Spinal cord (tissue), 10 donors: ENCODE measurements around the gene TENM3. TPM values are rescaled to one million over a fixed set of nuclear protein-coding genes. Genes with fewer than 3 reads are reported as not detected.
A peak's percentile ranks its signal among the peaks of the same experiment; 100 is the strongest.

ENCODE experiments used
- DNase-seq, 6 donors: peaks; one replicate each; pipeline versions ENCODE4 v3.0.0 to v3.0.0-alpha.2; 2013 to 2015; ENCODE audit warnings: low spot score in 6 of 6, low read depth in 4 of 6
- H3K27ac ChIP-seq: one replicate; pipeline ENCODE4 v1.5.1; 2013; ENCODE audit warnings: low read depth, low read length, control low read depth
- H3K27me3 ChIP-seq: one replicate; pipeline ENCODE4 v1.6.1; 2013; ENCODE audit warnings: low read length; ENCODE audit not compliant: control insufficient read depth, insufficient read depth
- H3K36me3 ChIP-seq: one replicate; pipeline ENCODE4 v1.6.1; 2013; ENCODE audit warnings: low read length; ENCODE audit not compliant: control insufficient read depth, insufficient read depth
- H3K4me1 ChIP-seq: one replicate; pipeline ENCODE4 v1.6.1; 2013; ENCODE audit warnings: low read length; ENCODE audit not compliant: control insufficient read depth, insufficient read depth
- H3K4me3 ChIP-seq: one replicate; pipeline ENCODE4 v1.5.1; 2013; ENCODE audit warnings: low read depth, low read length, control low read depth
- H3K9me3 ChIP-seq: one replicate; pipeline ENCODE4 v1.6.1; 2013; ENCODE audit warnings: low read length; ENCODE audit not compliant: control insufficient read depth, insufficient read depth
- WGBS: methylation state at CpG from one replicate; pipeline ENCODE4 v1.1.5; 2013; ENCODE audit warnings: missing lambda C conversion rate; ENCODE audit not compliant: insufficient coverage; 5-methylcytosine and 5-hydroxymethylcytosine counted together
- polyA plus RNA-seq, 2 donors: library from polyadenylated mRNA; unstranded; fragments of 120-200 nt; gene quantifications; one replicate each; pipeline ENCODE4 v1.2.1, GENCODE V29; 2013; ENCODE audit not compliant: insufficient read length in 2 of 2
- total RNA-seq, 2 donors: library from RNA; depleted of rRNA in 1 of 2; stranded (reverse); fragments of 120-200 nt in 1 of 2; fragments of >200 nt in 1 of 2; gene quantifications; one replicate each; pipeline versions ENCODE4 v1.2.3 to v1.2.4, GENCODE V29; 2013 to 2014
- donor health status: healthy.

Gene TENM3
- total and polyA plus RNA-seq, 4 donors, result 25.8 to 57.5 (median 38.7) TPM

DNA sequence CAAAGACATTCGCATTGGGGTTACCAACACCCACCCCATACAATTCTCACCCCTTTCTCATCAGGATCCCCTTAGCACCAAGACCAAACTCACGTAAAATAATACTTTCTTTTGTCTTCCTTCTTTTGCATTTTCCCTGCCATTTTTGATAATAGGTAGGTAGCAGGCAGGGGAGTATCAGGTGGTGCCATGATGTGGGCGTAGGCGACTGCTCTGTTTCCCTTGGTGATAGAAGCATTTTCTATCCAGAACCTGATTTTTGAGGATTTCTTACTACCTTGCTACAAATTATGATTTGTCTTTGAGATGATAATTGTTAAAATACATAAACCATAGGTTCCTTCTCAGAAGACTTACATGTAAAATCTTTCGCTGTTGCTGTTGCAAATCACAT, 523.7 kb downstream of the TENM3 start:
- no peak for DNase-seq
- H3K27ac ChIP-seq, result no peak overlapping the region
- no peak overlapping the region for H3K4me3 ChIP-seq
- 80% methylated on average over 1 of the region's 5 CpGs for WGBS
- no peaks in the 10 kb centered on the region for H3K4me1 ChIP-seq
- H3K36me3 ChIP-seq, result no peaks in the 10 kb centered on the region
- no peaks in the 10 kb centered on the region for H3K9me3 ChIP-seq
- no peaks in the 10 kb centered on the region for H3K27me3 ChIP-seq

DNA sequence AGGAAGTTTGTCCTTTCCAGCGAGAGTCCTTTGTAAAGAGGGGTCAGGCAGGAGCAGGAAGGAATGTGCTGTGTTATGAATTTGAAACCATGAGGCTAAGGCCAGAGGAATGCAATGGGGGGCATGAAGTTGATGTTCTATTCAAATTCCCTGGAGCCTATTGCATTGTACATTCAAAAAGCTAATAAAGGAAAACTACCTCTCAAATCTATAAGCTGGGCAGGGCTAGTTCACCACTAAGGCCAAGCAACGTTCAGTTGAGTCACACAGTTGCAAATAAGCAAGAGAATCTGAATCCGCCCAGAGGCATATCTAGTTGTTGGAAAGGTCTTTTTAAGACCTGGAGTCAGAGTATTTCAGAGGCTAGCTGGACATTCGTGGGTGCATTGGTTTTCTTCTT, 525.6 kb downstream of the TENM3 start:
- DNase-seq, result no peak
- Histone ChIP-seq H3K9me3 (no peaks in the 10 kb centered on the region), H3K27me3 (no peaks in the 10 kb centered on the region), H3K27ac (no peak overlapping the region), H3K36me3 (no peaks in the 10 kb centered on the region), H3K4me3 (no peak overlapping the region), H3K4me1 (no peaks in the 10 kb centered on the region)
- WGBS, result 73% methylated on average over 4 of the region's 4 CpGs

DNA sequence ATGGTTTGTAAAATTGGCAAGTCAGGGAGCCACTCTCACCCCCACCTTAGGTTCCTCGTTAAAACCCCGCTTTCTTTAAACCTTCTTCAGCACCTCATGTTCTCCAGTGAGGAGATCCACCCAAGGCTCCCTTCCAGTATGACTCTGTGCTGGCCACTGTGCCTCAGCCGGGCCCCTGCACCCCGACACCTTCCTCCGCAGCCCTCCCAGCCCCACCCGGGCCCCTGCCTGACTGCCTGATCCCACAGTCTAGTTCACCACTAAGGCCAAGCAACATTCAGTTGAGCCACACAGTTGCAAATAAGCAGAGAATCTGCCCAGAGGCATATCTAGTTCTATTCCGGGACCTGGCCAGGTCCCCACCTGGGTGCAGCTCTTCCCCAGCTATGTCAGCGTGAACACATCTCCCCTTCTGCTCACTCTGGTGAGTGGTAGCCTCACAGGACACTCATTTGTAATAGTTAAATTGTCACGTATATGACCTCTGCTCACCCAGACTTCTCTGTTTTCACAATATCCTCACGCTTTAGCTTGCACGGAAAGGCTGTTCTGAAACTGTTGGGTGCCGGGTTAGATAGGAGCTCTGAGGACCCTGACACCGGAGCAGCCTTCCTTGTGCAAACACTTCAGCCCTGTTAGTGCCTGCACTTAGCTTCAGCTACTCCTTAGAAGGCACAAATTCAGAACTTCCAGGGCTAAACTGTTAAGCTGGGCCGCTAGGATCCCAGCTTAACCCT, 527.2 kb downstream of the TENM3 start:
- Histone ChIP-seq H3K4me1 (no peaks in the 10 kb centered on the region), H3K27ac (no peak overlapping the region), H3K4me3 (no peak overlapping the region), H3K36me3 (peaks cover 7% of the 10 kb centered on the region), H3K27me3 (no peaks in the 10 kb centered on the region), H3K9me3 (no peaks in the 10 kb centered on the region)
- WGBS, result 79% methylated on average over 11 of the region's 14 CpGs
- no peak for DNase-seq

DNA sequence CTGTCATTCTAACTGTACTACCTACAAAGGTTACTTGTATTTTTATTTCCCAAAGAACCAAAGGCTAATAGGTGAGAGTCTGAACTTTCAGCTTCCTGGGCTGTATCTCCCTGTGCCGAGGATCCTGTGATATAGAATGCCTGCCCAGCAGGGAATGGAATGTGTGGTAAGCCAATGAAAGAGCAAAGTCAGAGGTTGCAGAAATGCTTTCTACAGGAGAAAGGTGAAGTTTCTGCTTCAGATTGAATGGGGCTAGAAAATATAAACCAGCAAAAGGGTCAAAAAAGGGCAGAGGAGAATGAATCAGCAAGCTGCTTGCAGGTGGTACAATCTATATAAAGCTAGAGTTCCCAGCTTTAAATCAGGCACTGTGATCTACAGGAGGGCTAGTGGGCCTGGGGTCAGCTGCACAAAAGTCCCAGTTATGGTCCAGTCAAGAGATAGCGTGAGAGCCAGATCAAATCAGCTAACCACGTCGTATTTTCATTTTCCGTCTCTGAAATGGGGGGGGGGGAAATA, 527.9 kb downstream of the TENM3 start:
- no peaks in the 10 kb centered on the region for H3K27me3 ChIP-seq
- H3K27ac ChIP-seq, result no peak overlapping the region
- peaks cover 8% of the 10 kb centered on the region for H3K36me3 ChIP-seq
- no peaks in the 10 kb centered on the region for H3K9me3 ChIP-seq
- H3K4me3 ChIP-seq, result no peak overlapping the region
- 29% methylated on average over 1 of the region's 5 CpGs for WGBS
- DNase-seq, result no peak
- no peaks in the 10 kb centered on the region for H3K4me1 ChIP-seq

DNA sequence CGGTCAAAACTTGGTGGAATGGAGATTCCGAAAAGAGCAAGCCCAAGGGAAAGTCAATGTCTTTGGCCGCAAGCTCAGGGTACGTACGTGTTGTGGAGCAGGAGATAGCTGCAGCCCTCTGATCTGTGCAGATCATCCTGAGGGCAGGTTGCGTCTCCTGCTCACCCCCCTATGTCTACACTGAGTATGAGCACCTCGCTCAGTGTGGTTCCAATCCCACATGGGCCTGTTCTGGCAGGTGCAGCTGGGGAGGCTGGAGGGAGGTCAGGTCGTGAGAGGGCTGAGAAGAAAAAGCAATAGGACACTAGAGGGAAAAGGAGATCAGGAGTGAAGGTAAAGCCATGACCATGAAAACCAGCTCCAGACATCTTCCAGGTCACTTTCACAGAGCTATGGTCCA, 531.9 kb downstream of the TENM3 start:
- Histone ChIP-seq H3K4me3 (no peak overlapping the region), H3K27me3 (no peaks in the 10 kb centered on the region), H3K4me1 (no peaks in the 10 kb centered on the region), H3K36me3 (peaks cover 8% of the 10 kb centered on the region), H3K27ac (no peak overlapping the region), H3K9me3 (no peaks in the 10 kb centered on the region)
- DNase-seq, result no peak
- 94% methylated on average over 6 of the region's 8 CpGs for WGBS

DNA sequence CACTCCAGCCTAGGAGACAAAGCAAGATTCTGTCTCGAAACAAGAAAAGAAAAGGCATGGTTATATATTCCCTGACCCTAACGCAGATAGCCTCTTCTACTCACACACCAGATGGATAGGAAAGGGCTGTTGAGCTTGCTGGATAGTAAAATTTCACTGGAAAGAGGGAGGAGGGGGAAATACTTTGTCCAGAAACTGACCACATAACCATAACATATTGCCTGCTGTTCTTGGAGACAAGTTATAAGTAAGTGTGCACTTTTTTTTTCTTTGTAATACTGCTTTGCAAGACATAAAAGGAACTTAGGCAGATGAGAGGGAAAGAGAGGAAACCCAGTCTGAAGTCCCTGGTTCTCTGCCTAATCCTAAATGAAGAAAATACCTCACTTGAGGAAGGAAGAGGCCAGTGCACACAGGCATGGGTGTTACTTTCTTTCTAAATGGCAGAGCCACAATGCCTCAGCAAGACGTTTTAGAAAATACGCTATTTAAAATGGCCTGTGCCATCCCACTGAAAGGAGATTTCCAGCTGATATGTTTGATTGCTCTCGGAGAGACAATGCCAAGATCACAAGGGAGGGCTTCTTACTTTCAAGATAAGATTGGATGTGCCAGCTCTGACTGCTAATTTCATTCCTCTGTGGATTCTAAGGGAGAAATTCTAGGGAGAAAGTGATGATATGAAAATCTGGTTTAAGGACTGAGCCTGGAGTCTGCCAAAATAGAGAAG, 533.3 kb downstream of the TENM3 start:
- H3K27me3 ChIP-seq, result no peaks in the 10 kb centered on the region

DNA sequence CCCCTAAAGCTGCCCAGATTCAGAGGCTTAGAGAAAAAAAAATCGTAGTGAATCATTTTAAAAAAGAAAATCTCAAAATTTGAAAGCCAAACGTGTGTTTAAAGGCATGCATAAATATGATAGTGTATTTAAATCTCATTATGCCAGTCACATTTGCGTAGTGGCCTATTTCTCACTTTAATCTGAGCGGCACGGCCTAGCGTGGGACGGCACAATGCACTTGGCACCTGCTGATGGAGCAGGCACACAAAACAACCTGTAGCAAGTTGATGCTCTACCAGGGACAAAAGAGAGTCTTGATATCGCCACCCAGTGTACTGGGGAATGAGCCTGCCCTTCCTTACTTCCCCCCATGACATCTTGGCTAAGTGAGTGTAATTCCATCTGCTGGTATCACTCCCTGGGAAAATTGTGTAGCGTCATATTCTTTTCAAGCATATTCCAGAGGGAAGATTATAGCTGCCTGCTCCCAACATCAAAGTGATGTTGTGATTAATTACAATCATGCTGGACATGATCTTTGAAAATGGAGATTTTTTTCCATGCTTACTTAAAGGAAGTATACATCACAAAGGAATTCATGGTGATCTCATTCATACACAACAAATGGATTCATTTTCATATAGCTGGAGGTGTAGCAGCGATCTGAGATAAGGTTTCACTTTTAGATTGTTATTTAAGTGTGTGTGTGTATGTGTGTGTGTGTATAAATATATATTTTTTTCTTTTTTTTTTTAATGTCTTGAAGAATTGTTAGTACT, 535.2 kb downstream of the TENM3 start:
- no peaks in the 10 kb centered on the region for H3K9me3 ChIP-seq
- no peak overlapping the region for H3K4me3 ChIP-seq
- H3K4me1 ChIP-seq, result no peaks in the 10 kb centered on the region
- H3K36me3 ChIP-seq, result peaks cover 8% of the 10 kb centered on the region
- H3K27ac ChIP-seq, result no peak overlapping the region
- WGBS, result 85% methylated on average over 6 of the region's 10 CpGs
- peak in 1 of 6 donors; percentile 59 for DNase-seq
- H3K27me3 ChIP-seq, result no peaks in the 10 kb centered on the region

More for the DNA sequence above, 533.3 kb downstream of the TENM3 start:
- Histone ChIP-seq H3K9me3 (no peaks in the 10 kb centered on the region), H3K4me1 (no peaks in the 10 kb centered on the region), H3K27ac (no peak overlapping the region), H3K36me3 (peaks cover 8% of the 10 kb centered on the region), H3K4me3 (no peak overlapping the region)
- peak in 2 of 6 donors; percentile 58 to 61 for DNase-seq
- no CpG with 5 or more reads among the region's 5 CpGs for WGBS

DNA sequence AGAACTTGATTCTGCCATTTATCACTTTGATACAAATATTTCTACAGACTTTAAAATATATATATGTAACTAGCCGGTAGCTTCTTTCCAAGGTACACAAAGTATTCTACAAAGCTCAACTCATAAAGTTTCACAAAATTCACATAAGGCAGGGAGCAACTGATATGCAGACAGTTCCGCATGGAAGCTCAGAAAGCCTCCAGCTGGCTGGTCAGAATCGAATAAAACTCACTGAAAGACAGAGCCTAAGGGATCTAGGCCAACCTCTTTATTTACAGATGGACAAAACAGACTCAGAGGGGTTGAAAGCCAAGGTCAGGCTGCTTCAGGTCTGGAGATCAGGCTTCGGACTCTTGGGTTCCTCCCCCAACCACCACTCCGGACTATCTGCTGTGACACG, 543.8 kb downstream of the TENM3 start:
- H3K4me3 ChIP-seq, result no peak overlapping the region
- no peak for DNase-seq
- 86% methylated on average over 2 of the region's 6 CpGs for WGBS
- H3K27ac ChIP-seq, result no peak overlapping the region
- H3K36me3 ChIP-seq, result no peaks in the 10 kb centered on the region
- no peaks in the 10 kb centered on the region for H3K27me3 ChIP-seq
- no peaks in the 10 kb centered on the region for H3K4me1 ChIP-seq
- no peaks in the 10 kb centered on the region for H3K9me3 ChIP-seq

DNA sequence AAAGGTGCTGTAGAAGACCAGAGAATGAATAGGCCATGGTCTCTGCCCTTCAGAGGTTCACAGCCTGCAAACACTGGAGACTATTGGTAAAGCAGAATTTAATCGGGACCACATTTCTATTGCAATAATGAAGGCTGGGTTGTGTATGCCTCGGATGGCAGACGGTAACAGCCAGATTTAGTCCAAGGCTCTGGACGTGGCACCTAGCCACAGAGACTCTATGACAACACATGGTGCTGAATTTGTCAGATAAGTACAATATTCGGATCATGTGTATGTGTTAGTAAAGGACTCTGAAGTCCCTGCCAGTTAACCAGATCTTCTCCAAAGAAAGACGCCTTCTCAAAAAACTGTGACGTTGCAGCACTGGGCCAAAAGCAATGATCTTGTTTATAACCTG, 545.0 kb downstream of the TENM3 start:
- Histone ChIP-seq H3K36me3 (no peaks in the 10 kb centered on the region), H3K27me3 (no peaks in the 10 kb centered on the region), H3K4me3 (no peak overlapping the region), H3K4me1 (no peaks in the 10 kb centered on the region), H3K27ac (no peak overlapping the region), H3K9me3 (no peaks in the 10 kb centered on the region)
- DNase-seq, result peak in 1 of 6 donors; percentile 81
- 73% methylated on average over 3 of the region's 7 CpGs for WGBS
